ENCODE data around the gene IL32. TPM values are rescaled to one million over a fixed set of nuclear protein-coding genes. Genes with fewer than 3 reads are reported as not detected.

IL32 gene
- total and polyA plus RNA-seq, 12 donors = 23.4 to 204 (median 47.0) TPM

GRCh38 chr16:3063625-3064386 lies 1.6 kb upstream of the IL32 start:
- WGBS, 2 donors = 89 to 91% methylated on average over 8 of the region's 8 CpGs
- no peak overlapping the region for H3K4me3 ChIP-seq
- H3K4me1 ChIP-seq = peaks cover 6 to 61% (median 22%) of the 10 kb centered on the region in 9 donors
- DNase-seq (no peak), ATAC-seq (no peak)
- intact Hi-C loops (cut with DNase I) = loop anchor here in 5 of 10 donors (2.0 to 5.0 kb wide), 5 partner anchors 23 to 68 kb away; partner anchors contain the start of gene ZSCAN10 (in 2 of the 5)
- no peaks in the 10 kb centered on the region for H3K27me3 ChIP-seq
- H3K27ac ChIP-seq = peak overlapping the region in 7 of 10 donors; percentile 82 to 94 (median 90)
- no peak for TF ChIP-seq CTCF (IDR thresholded peaks at IDR 0.05)
- no peaks in the 10 kb centered on the region for H3K9me3 ChIP-seq
- H3K36me3 ChIP-seq = peaks cover 0 to 16% (median 0%) of the 10 kb centered on the region in 9 donors

GRCh38 chr16:3065742-3066439 lies 451 bp downstream of the IL32 start:
- intact Hi-C loops (cut with DNase I) = loop anchor here in 2 of 10 donors (2.0 to 5.0 kb wide), 2 partner anchors 21 to 36 kb away; no protein-coding TSS in a partner anchor
- ATAC-seq (peak in 7 of 8 donors; percentile 11 to 45 (median 36)), DNase-seq (no peak)
- no peaks in the 10 kb centered on the region for H3K27me3 ChIP-seq
- TF ChIP-seq CTCF (IDR thresholded peaks at IDR 0.05) = no peak
- no peaks in the 10 kb centered on the region for H3K9me3 ChIP-seq
- 48 to 59% methylated on average over 26 of the region's 26 CpGs for WGBS, 2 donors
- peaks cover 3 to 45% (median 14%) of the 10 kb centered on the region in 9 donors for H3K4me1 ChIP-seq
- peak overlapping the region; percentile 81 to 94 (median 88) for H3K27ac ChIP-seq
- peak overlapping the region; percentile 1 to 71 (median 62) for H3K4me3 ChIP-seq
- H3K36me3 ChIP-seq = peaks cover 0 to 26% (median 0%) of the 10 kb centered on the region in 9 donors

- H3K27ac ChIP-seq = peak overlapping the region; percentile 81 to 94 (median 88)
These were observed 954 bp downstream of the IL32 start for GRCh38 chr16:3066440-3066748.

More at GRCh38 chr16:3066440-3066748, 954 bp downstream of the IL32 start:
- DNase-seq = no peak
- Histone ChIP-seq H3K4me1 (peaks cover 3 to 40% (median 14%) of the 10 kb centered on the region in 9 donors), H3K9me3 (no peaks in the 10 kb centered on the region), H3K4me3 (peak overlapping the region in 9 of 10 donors; percentile 43 to 71 (median 65)), H3K27me3 (no peaks in the 10 kb centered on the region), H3K36me3 (peaks cover 0 to 26% (median 0%) of the 10 kb centered on the region in 9 donors)
- WGBS, 2 donors = 42 to 76% methylated on average over 7 of the region's 7 CpGs
- intact Hi-C loops (cut with DNase I) = loop anchor here in 1 of 10 donors (5.0 kb wide), 1 partner anchor 36 kb away; no protein-coding TSS in a partner anchor
- no peak for ATAC-seq
- TF ChIP-seq CTCF (IDR thresholded peaks at IDR 0.05) = no peak

Data from heart right ventricle (tissue), 16 donors.